HCT116 (cell line): ENCODE data around the gene MUC6. TPM values are rescaled to one million over a fixed set of nuclear protein-coding genes. Genes with fewer than 3 reads are reported as not detected.

Experiments
- ATAC-seq: fragments of 200-7000 bp; cut with Tn5 transposase; 2 replicates; pipeline ENCODE4 v1.9.1; 2020; ENCODE audit warnings: mild to moderate bottlenecking, moderate library complexity
- BruUV-seq: library from RNA; stranded (reverse); fragments of 400-500 nt; replicated peaks from 2 replicates; lab custom pipeline; 2021; lab: Mats Ljungman, UMichigan
- CTCF ChIA-PET: fragments of 300-600 bp; sonication (Branson Sonifier 250); formaldehyde crosslinking; loops from one replicate; lab custom pipeline; 2021; ENCODE audit warnings: antibody characterized with exemption; lab: Charles Lee
- POLR2A ChIA-PET: fragments of 300-600, 350-600 bp; sonication (Branson Sonifier 250); formaldehyde crosslinking; loops from one replicate; lab custom pipeline; 2021; ENCODE audit warnings: antibody characterized with exemption; lab: Charles Lee
- RAD21 ChIA-PET, 2 experiments: fragments of 300-600 bp; sonication (Branson Sonifier 250); formaldehyde crosslinking; loops; one replicate each; lab custom pipeline; 2023; ENCODE audit warnings: low total read pairs in 2 of 2; ENCODE audit not compliant: uncharacterized antibody in 2 of 2, unreplicated experiment in 2 of 2, low non-redundant PET in 1 of 2; lab: Charles Lee
- DNase-seq: peaks from one replicate; pipeline ENCODE4 v3.0.0-alpha.2; 2010; ENCODE audit warnings: low read depth, low spot score
- H2AFZ ChIP-seq: fragments of 200-600 bp; shearing (Covaris generic), sonication (generic); 2 replicates; pipeline ENCODE4 v1.6.1; 2017; ENCODE audit warnings: low read depth, mixed run types, mixed read lengths, antibody characterized with exemption, low read length; ENCODE audit not compliant: poor library complexity, severe bottlenecking
- H3K27ac ChIP-seq: 2 replicates; pipeline ENCODE4 v1.5.1; 2012; ENCODE audit warnings: low read depth, low read length
- H3K27me3 ChIP-seq: fragments of 200-600 bp; sonication (generic); 2 replicates; pipeline ENCODE4 v1.6.1; 2016; ENCODE audit warnings: mixed run types, low read length, mixed read lengths; ENCODE audit not compliant: insufficient read depth
- H3K36me3 ChIP-seq, 2 experiments: fragments of 200-500 bp in 1 of 2; fragments of 200-600 bp in 1 of 2; sonication (Bioruptor generic) in 1 of 2; sonication (generic) in 1 of 2; 2 replicates each; pipeline versions ENCODE4 v1.5.1 to v1.6.1; 2014 to 2016; ENCODE audit warnings: low read length in 2 of 2, inconsistent platforms in 1 of 2, mixed read lengths in 1 of 2, mixed run types in 1 of 2; ENCODE audit not compliant: insufficient read depth in 2 of 2, control insufficient read depth in 1 of 2
- H3K4me1 ChIP-seq, 2 experiments: fragments of 200-600 bp in 1 of 2; sonication (generic) in 1 of 2; 2 replicates each; pipeline versions ENCODE4 v1.5.1 to v1.6.1; 2012 to 2017; ENCODE audit warnings: low read length in 2 of 2, inconsistent platforms in 1 of 2, mild to moderate bottlenecking in 1 of 2, mixed read lengths in 1 of 2, mixed run types in 1 of 2, moderate library complexity in 1 of 2; ENCODE audit not compliant: insufficient read depth in 2 of 2, control insufficient read depth in 1 of 2
- H3K4me2 ChIP-seq: fragments of 200-600 bp; sonication (generic); 2 replicates; pipeline ENCODE4 v1.6.1; 2017; ENCODE audit warnings: mixed run types, low read length, mixed read lengths
- H3K4me3 ChIP-seq, 2 experiments: fragments of 200-600 bp in 1 of 2; sonication (generic) in 1 of 2; replicated peaks in 1 of 2; 2 replicates each; pipeline ENCODE4 v1.5.1; 2011 to 2016; ENCODE audit warnings: low read length in 2 of 2, control low read depth in 1 of 2, low read depth in 1 of 2, mild to moderate bottlenecking in 1 of 2, mixed read lengths in 1 of 2, mixed run types in 1 of 2
- H3K79me2 ChIP-seq: fragments of 200-600 bp; sonication (generic); 2 replicates; pipeline ENCODE4 v1.6.1; 2017; ENCODE audit warnings: mild to moderate bottlenecking, mixed run types, low read length, moderate library complexity, mixed read lengths; ENCODE audit not compliant: insufficient read depth
- H3K9ac ChIP-seq: fragments of 200-600 bp; sonication (generic); 2 replicates; pipeline ENCODE4 v1.6.1; 2016; ENCODE audit warnings: low read length, mixed read lengths
- H3K9me2 ChIP-seq: fragments of 200-600 bp; sonication (generic), shearing (Covaris generic); 2 replicates; pipeline ENCODE4 v1.6.1; 2017; ENCODE audit warnings: mixed run types, mild to moderate bottlenecking, moderate library complexity; ENCODE audit not compliant: insufficient read depth
- H3K9me3 ChIP-seq, 2 experiments: fragments of 200-500 bp in 1 of 2; fragments of 200-600 bp in 1 of 2; sonication (Bioruptor generic) in 1 of 2; sonication (generic) in 1 of 2; 2 replicates each; pipeline ENCODE4 v1.6.1; 2014 to 2017; ENCODE audit warnings: low read length in 2 of 2, mixed read lengths in 2 of 2, inconsistent platforms in 1 of 2, low read depth in 1 of 2, mild to moderate bottlenecking in 1 of 2, mixed run types in 1 of 2, moderate library complexity in 1 of 2; ENCODE audit not compliant: control insufficient read depth in 1 of 2, insufficient read depth in 1 of 2
- H4K20me1 ChIP-seq: fragments of 200-600 bp; sonication (generic), shearing (Covaris generic); 2 replicates; pipeline ENCODE4 v1.6.1; 2017; ENCODE audit warnings: mixed run types, mild to moderate bottlenecking, moderate library complexity; ENCODE audit not compliant: insufficient read depth
- CBX3 ChIP-seq: IDR thresholded peaks from 2 replicates; pipeline ENCODE4 v1.6.1; 2012; ENCODE audit warnings: low read depth
- EZH2 ChIP-seq: fragments of 200-600 bp; sonication (generic); IDR thresholded peaks from 2 replicates; pipeline ENCODE4 v1.6.1; 2017; ENCODE audit warnings: antibody characterized with exemption, mixed run types
- JUND ChIP-seq: IDR thresholded peaks from 2 replicates; pipeline ENCODE4 v1.6.1; 2012
- POLR2A ChIP-seq: IDR thresholded peaks from 2 replicates; pipeline ENCODE4 v1.7.0; 2011; ENCODE audit warnings: borderline replicate concordance; ENCODE audit not compliant: insufficient read depth, insufficient read length; ENCODE audit errors: extremely low read depth
- POLR2AphosphoS5 ChIP-seq: IDR thresholded peaks from 2 replicates; pipeline ENCODE4 v1.6.1; 2011; ENCODE audit warnings: mild to moderate bottlenecking, low read depth, low read length, moderate library complexity
- RAD21 ChIP-seq: IDR thresholded peaks from 2 replicates; pipeline ENCODE4 v1.6.1; 2012; ENCODE audit warnings: low read depth, mild to moderate bottlenecking
- REST ChIP-seq: IDR thresholded peaks from 2 replicates; pipeline ENCODE4 v1.6.1; 2012; ENCODE audit warnings: low read depth
- SIN3A ChIP-seq: IDR thresholded peaks from 2 replicates; pipeline ENCODE4 v1.6.1; 2012; ENCODE audit warnings: low read depth
- ZNF274 ChIP-seq: fragments of 200-500 bp; sonication (Bioruptor generic); IDR thresholded peaks from 2 replicates; pipeline ENCODE4 v1.6.1; 2014; ENCODE audit warnings: mild to moderate bottlenecking, low read depth, low read length, inconsistent platforms
- intact Hi-C: fragments of 100-400 bp; cut with micrococcal nuclease; formaldehyde crosslinking; loops from 2 replicates; pipeline ENCODE4 v1.10.0; 2022
- total RNA-seq: library from RNA; stranded (reverse); gene quantifications from one replicate; pipeline ENCODE4 v1.2.1, GENCODE V29; 2021; ENCODE audit not compliant: unreplicated experiment

Gene MUC6
- total RNA-seq, 1 experiment from 2014 or later, result 0.02 TPM

DNA sequence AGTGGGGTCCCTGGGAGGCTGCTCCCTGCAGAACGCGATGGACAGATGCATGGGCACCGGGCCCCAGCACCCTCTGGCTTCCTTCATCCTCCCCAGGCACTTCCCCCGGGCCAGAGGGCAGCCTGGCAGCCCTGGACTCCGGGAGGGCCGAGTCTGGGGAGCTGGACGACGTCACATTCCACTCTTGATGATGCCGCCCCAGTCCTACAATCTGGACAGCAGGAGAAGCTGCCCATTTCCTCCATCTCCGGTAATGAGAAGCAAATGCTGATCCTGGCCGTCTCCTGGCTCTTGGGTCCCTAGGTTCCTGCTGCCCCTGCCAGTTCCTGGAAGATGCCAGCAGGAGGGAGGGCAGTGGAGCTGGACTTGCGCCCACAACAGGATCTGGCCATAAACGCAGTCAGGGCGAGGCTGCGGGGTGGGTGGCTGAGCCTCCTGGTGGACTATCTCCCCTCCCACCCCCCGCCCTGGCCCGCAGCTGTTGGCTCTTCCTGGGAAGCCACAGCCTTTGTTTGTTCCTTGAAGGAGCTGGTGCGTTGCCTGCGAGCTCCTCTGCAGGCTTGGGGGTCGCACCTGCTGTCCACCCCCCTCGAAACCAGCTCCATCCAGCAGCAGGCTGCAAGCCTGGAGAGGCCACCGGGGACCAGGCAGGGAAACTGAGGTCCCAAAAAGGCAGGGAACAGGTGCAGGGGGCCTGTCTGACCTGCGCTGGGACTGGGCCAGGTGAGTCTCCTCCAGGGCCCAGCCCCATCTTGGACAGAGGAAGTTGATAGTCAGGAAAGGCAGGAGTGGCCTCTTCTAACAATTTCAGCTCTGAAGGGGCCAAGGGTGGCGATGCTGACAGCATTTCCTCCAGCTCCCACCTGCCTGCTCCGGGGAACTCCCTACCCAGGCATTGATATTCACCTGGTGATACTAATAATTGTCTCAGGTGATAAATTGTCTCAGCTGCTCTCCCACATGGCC, 17.9 kb upstream of the MUC6 start (continued):
- no peak for TF ChIP-seq EZH2

- no peak for DNase-seq
- ChIA-PET CTCF (no interaction called here), RAD21 (no interaction called here), POLR2A (no interaction called here)
- Histone ChIP-seq H3K9ac (no peak overlapping the region), H3K4me2 (no peak overlapping the region), H3K9me2 (no peaks in the 10 kb centered on the region), H3K9me3 (no peaks in the 10 kb centered on the region), H3K27ac (no peak overlapping the region; the same call in 1 of the 2 replicates), H3K27me3 (no peaks in the 10 kb centered on the region), H3K4me1 (peaks cover 3 to 18% of the 10 kb centered on the region in 2 experiments; a peak in 3 of 4 replicates), H3K79me2 (no peaks in the 10 kb centered on the region), H3K36me3 (no peaks in the 10 kb centered on the region), H2AFZ (no peak overlapping the region), H3K4me3 (no peak overlapping the region), H4K20me1 (no peaks in the 10 kb centered on the region)
- no peak for ATAC-seq
- TF ChIP-seq POLR2AphosphoS5 (no peak), JUND (no peak), SIN3A (no peak), REST (no peak), ZNF274 (no peak), POLR2A (no peak), RAD21 (no peak), CBX3 (no peak)
- BruUV-seq, result no TSS peak
- intact Hi-C loops, result loop anchor here (10.0 kb wide), 1 partner anchor 179 kb away; no protein-coding TSS in a partner anchor
Measured at GRCh38 chr11:1053121-1053901, 16.8 kb upstream of the MUC6 start.
